HL-60/S4 treated with phorbol 12-myristate 13-acetate at 8.2 ng/mL for 4 days and 3 days (cell line): ENCODE measurements around the gene MED13L.

Experiments used
- in situ Hi-C: fragments of 300-500 bp; cut with MboI; formaldehyde crosslinking; loops from 2 replicates; pipeline ENCODE4 v1.15.0; 2022; ENCODE audit warnings: low sequenced_read_pairs

MED13L gene

GRCh38 chr12:115956236-115956635, 321.3 kb downstream of the MED13L start:
- in situ Hi-C loops = no loop called here

DNA sequence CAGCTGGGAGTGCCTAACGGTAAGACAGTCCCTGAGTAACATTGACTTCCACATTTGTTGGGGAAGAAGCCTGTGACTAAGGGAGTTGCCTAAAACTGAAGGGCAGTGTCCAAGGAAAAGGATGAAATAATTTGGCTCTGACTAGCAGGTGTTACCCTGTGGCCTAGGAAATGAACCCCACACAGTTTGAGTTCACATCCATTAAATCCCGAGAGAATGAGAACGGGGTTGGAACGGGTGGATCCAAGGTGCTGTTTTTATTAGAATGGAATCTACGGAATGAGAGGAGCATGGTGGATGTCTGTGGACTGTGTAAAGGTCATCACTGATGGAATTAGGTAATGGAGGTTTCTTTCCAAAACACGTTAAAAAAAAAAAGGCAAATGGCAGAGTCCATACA, 324.0 kb downstream of the MED13L start:
- in situ Hi-C loops = no loop called here

GRCh38 chr12:115953031-115953430, 324.5 kb downstream of the MED13L start:
- in situ Hi-C loops = no loop called here

DNA sequence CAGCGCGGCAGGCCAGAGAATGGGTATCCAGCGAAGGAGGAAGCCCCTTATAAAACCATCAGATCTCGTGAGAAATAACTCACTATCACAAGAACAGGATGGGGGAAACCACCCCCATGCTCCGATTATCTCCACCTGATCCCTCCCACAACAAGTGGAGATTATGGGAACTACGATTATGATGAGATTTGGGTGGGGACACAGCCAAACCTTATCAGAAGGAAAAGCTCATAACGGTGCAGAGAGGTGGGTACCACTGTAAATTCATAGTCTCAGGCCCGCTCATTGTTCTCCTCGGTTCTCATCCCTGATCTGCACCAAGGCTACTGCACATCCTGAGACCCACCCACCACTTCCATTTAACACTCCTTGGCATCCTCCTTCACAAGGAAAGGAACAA, 326.5 kb downstream of the MED13L start:
- in situ Hi-C loops = no loop called here

- in situ Hi-C loops = no loop called here
These were observed 327.8 kb downstream of the MED13L start for GRCh38 chr12:115949675-115950074.

DNA sequence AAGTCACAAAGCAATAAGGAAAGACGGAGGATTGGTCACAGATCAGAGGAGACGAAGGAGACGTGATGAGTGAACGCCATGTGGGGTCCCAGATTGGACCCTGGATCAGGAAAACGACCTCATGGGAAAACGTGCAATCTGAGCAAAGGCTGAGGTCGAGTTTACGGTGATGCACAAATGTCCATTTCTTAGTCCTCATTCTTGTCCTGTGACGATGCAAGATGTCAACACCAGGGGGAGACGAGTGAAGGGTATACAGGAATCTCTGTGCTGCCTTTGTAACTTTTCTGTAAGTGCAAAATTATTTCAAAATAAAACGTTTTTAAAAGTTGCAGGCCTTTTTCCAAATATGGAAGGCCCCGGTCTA, 329.8 kb downstream of the MED13L start:
- in situ Hi-C loops = no loop called here

DNA sequence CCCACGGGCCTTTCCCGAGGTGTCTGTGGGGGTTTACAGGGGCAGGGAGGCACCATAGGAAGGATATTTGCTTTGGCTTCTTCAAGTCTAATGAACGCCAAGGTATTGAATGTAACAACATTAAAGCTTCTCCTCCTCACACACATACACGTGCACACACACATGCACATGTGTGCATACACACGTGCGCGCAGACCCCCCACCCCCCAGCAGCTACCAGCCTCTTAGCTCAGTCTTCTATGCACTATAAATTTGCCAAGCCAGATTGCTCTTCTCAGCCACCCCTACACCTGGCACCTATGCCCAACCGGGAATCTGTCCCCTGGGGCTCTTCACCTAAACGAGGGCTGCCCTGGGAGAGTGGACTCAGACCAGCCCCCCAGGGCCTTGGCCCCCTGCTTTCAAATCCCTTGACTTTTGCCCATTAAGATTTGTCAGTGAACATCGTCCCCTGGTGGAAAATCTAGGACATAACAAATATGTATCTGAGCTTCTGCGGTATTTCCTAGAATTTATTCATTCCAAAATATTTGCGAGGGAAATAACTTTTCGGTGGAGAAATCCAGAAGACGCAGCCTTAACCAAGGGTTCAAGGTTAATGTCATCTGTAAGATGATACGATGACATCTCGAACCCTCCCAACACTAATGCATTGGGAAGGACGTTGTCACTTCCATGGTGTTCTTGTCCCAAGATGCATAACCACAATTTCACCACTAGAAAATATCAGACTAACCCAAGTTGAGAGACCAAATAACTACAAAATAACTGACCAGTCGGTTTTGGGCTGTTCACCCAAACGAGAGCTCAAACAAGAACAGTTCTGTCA, 330.4 kb downstream of the MED13L start:
- in situ Hi-C loops = no loop called here

GRCh38 chr12:115946092-115946491, 331.4 kb downstream of the MED13L start:
- in situ Hi-C loops = no loop called here

- in situ Hi-C loops = no loop called here
These were observed 332.0 kb downstream of the MED13L start for GRCh38 chr12:115945491-115945885.

- in situ Hi-C loops = no loop called here
These were observed 332.5 kb downstream of the MED13L start for GRCh38 chr12:115944837-115945490.

DNA sequence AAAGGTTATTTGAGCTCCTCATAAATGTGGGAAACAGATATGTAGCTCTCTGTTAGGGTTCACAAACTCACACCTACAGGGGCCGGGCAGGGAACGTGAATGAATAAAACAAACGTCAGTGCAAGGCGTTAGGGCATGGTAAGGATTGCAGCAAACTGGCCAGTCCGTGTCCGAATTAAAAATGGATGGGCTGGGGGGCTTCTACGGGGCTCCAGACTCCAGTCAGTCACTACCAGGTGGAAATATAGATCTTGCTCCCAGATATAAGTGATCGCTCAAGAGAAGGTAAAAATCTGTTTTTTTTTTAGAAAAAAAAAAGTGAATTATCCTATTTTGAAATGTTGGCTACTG, 333.1 kb downstream of the MED13L start:
- in situ Hi-C loops = no loop called here

DNA sequence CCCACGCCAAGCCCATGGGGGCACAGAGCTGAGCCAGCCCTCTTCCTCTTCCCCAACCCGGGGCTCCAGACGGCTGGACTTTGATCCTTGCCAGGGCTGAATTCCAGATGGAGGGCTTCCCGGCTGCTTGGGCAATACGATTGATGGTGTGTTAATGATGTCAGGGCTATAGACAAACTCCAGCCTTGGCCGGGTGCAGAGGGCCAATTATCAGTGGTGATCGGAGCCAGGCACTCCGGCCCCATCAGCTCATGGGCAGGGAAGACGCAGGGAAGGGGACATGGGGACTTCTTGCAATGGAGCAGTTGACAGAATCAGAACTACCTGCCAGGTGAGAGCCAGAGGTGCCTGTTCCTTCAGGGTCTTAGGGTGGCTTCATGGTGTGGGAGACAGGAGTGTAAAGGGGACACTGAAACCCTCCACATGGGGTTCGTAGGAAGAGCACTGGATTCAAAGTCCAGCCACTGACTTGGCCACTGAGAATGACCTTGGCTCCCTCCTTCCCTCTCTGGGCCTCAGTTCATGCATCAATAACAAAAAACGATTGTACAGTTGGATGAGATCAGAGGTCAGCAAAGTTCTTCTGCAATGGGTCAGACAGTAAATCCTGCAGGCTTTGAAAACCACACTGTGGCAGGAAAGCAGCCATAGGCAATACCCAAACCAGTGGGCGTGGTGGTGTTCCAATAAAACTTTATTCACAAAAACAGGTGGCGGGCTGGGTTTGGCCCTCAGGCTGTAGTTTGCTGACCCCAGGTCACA, 333.7 kb downstream of the MED13L start:
- in situ Hi-C loops = no loop called here

- in situ Hi-C loops = no loop called here
These were observed 334.2 kb downstream of the MED13L start for GRCh38 chr12:115943310-115943629.

DNA sequence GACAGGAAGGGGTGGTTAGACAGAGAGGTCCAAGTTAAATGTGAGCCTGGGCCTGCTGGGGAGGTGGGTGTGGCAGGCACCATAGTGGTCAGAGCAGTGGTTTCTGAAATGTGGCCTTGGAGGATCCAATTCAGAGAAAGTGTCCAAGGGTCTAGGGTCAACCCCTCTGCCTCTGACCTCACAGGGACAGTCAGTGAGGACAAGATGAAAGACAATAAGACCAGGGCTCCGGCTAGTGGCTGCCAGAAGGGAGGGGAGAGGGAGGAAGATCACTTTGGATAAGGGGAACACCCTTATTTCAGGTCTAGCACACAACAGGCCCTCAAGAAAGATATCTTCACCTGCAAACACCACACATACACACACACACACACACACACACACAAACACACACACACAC, 335.1 kb downstream of the MED13L start:
- in situ Hi-C loops = no loop called here

DNA sequence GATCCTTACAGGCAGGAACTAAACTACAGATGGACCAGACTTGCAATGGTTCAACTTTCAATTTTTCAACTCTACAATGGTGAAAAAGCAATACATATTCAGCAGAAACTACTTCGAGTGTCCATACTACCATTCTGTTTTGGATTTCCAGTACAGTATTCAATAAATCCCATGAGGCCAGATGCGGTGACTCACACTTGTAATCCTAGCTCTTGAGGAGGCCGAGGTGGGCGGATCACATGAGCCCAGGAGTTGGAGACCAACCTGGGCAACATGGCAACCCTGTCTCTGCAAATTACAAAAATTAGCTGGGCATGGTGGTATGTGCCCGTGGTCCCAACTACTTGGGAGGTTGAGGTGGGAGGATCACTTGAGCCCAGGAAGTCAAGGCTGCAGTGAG, 336.1 kb downstream of the MED13L start:
- in situ Hi-C loops = no loop called here

DNA sequence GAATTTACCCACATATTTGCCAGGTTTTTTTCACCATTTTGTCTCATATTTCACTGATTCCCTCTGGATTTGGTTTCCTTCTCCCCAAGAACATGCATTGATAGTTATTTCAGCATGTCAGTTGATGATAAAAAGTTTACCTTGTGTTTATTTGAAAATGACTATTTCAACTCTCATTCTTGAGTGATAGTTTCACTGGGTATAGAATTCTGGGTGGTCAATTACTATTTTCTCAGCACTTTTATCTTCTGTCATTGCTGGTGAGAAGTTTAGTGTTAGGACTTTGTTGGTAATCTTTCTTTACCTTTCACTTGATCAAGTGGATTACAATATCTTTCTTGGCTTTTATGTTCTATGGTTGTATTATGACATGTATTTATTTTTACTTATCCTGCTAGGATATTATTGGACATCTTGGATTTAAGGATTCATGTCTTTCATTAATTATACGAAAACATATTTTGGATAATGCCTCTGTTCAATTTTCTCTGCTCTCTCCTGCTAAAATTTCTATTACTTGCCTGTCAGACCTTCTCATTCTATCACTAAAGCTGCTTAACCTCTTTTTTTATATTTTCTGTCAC, 338.6 kb downstream of the MED13L start:
- in situ Hi-C loops = no loop called here

DNA sequence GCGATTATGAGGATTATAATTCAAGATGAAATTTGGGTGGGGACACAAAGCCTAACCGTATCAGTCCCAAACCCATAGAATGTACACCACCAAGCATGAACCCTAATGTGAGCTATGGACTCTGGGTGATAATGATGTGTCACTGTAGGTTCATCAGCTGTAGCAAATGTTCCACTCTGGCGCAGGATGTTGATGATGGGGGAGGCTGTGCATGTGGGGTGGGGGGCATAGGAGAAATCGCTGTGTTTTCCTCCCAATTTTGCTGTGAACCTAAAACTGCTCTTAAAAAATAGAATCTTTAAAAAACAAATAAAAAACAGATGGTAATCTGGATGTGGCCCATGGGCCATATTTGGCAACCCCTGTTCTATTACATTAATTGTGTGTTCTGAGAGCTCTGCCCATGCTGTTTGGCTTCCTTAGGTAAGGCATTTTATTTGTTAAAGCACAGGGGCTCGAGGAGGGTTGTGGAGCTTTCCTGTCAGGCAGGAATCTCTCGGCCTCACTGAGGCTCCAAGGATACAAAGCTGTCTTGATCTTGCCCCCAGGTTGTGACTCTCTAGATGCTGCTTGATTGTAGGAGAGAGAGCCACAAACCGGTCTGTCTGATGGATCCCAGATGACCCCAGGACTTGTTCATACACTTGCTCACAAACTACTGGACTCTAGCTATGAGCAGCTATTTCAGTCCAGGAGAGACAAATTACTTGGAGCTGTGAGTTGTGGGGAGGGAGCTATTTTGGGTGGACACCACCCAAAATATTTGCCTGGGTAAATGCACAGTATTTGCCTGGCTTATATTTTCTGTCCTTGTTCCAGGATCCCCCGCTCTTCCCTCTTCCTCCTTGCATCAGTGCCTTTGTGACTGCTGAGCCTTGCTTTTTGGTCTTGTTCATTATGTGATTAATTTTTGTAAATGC, 340.2 kb downstream of the MED13L start:
- in situ Hi-C loops = no loop called here

DNA sequence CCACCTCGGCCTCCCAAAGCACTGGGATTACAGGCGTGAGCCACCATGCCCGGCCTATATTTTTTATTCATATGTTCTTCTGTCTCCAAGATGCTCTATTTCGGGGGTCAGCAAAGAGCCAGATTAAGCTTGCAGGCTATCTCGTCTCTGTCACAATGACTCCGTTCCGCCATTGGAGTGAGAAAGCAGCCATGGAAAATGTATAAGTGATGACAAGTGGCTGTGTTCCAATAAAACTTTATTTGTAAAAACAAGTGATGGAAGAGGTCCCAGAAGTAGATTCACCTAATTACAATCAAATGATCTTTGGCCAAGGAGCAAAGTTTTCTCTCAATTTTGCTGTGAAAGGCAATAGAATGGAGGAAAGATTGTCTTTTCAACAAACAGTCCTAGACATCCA, 342.6 kb downstream of the MED13L start:
- in situ Hi-C loops = no loop called here

DNA sequence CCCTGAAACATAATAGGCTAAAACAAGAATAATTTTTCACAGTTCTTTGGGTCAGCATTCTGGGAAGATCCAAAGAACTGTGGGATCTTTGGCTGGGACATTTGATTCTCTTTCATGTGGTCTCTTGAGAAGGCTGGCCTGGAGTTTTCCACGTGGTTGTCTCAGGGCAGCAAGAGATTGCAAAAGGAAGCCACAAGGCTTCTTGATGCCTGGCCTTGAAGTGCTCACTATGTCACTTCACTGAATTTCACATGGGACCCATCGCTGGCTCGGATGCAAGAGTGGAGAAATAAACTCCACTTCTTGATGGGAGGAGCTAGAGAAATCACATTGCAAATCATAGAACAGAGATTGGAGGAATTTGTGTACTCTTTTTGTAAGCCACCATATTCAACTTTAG, 343.4 kb downstream of the MED13L start:
- in situ Hi-C loops = no loop called here

DNA sequence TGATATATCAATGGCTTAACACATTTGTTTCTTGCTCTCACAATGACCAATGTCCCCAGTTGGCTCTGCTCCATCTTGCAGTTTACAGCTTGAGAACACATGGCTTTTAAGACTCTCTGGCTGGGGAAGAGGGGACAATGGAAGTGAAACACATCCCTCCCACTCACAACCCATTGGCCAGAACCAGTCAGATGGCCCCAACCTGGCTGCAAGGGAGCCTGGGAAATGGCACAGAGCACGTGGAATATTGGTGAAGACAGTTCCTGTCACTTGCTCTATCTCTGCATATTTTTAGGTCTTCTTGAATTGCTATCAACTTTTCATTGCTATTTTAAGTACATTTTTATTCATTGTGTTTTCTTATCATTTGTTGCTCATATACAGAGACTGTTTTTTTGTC, 345.4 kb downstream of the MED13L start:
- in situ Hi-C loops = no loop called here

DNA sequence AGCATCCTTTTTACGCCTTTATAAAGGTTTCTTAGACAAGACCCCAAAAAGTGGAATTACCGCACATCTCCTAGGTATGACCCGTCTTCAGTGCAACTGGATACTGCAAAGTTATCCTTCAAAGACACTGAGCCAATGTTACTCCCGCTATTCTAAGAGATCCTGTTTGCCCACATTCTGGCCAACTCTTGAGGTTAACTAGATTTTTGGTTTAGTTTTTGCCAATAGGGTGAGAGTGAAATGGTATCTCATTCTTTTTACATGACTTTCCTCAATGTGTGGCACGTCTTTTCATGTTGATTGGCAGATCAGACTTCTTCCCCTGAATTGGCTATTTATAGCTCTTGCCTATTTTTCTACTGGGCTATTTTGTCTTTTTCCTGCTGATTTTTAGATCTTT, 347.2 kb downstream of the MED13L start:
- in situ Hi-C loops = no loop called here
